ENCODE results near the gene SCRN2.

SCRN2 gene

DNA sequence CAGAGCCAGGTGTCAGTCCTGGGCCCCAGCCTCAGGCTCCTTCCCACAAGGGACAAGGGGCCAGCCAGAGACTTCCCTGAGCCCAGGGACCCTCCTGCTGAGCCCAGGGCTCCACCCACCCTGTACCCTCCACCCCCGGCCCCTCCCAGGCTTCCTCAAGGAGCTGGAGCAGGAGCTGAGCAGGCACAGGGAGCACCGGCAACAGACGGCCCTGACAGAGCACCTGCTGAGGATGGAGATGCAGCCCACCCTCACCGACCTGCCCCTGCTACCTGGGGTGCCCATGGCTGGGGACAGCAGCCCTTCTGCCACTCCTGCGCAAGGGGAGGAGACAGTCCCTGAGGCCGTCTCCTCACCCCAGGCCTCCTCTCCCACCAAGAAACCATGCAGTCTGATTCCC lies 4.5 kb downstream of the SCRN2 start:
- TF ChIP-seq, protein P1, sequence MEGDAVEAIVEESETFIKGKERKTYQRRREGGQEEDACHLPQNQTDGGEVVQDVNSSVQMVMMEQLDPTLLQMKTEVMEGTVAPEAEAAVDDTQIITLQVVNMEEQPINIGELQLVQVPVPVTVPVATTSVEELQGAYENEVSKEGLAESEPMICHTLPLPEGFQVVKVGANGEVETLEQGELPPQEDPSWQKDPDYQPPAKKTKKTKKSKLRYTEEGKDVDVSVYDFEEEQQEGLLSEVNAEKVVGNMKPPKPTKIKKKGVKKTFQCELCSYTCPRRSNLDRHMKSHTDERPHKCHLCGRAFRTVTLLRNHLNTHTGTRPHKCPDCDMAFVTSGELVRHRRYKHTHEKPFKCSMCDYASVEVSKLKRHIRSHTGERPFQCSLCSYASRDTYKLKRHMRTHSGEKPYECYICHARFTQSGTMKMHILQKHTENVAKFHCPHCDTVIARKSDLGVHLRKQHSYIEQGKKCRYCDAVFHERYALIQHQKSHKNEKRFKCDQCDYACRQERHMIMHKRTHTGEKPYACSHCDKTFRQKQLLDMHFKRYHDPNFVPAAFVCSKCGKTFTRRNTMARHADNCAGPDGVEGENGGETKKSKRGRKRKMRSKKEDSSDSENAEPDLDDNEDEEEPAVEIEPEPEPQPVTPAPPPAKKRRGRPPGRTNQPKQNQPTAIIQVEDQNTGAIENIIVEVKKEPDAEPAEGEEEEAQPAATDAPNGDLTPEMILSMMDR (IDR thresholded peaks at IDR 0.05), result no peak
- Histone ChIP-seq H3K4me3 (ENCODE audit: low read depth in 1 of 2, low read length in 1 of 2) (no peak overlapping the region), H3K27me3 (no peaks in the 10 kb centered on the region), H3K9me3 (no peaks in the 10 kb centered on the region), H3K4me1 (ENCODE audit: control insufficient read depth in 1 of 2, insufficient read depth in 1 of 2, low read depth in 1 of 2, low read length in 1 of 2) (peaks cover 20 to 25% of the 10 kb centered on the region in 2 experiments), H3K36me3 (peaks cover 29% of the 10 kb centered on the region), H3K27ac (no peak overlapping the region)

DNA sequence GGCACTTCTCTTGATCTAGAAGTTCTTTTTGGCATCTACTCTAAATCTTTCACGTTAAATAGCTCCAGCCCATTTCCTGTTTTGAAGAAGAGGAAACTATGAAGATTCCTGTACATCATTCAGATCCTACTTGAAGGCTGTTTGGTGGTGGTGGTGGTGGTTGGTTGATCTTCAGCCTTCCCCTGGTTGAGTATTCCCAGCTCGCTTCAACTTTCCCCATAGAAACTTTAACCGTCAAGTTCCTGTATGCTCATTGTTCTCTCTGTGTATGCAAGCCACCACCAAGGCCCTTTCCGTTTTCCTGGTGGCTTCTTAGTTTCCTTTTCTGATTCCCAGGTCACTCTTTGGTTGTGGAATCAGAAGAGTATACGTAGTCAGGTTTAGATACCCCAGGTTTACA lies 6.3 kb downstream of the SCRN2 start:
- H3K4me3 ChIP-seq (ENCODE audit: low read depth in 1 of 2, low read length in 1 of 2), result no peak overlapping the region
- H3K9me3 ChIP-seq, result no peaks in the 10 kb centered on the region
- TF ChIP-seq, protein P1 (IDR thresholded peaks at IDR 0.05), result no peak
- H3K36me3 ChIP-seq, result peaks cover 29% of the 10 kb centered on the region
- H3K4me1 ChIP-seq (ENCODE audit: control insufficient read depth in 1 of 2, insufficient read depth in 1 of 2, low read depth in 1 of 2, low read length in 1 of 2), result peaks cover 21 to 22% of the 10 kb centered on the region in 2 experiments
- H3K27ac ChIP-seq, result no peak overlapping the region
- no peaks in the 10 kb centered on the region for H3K27me3 ChIP-seq

DNA sequence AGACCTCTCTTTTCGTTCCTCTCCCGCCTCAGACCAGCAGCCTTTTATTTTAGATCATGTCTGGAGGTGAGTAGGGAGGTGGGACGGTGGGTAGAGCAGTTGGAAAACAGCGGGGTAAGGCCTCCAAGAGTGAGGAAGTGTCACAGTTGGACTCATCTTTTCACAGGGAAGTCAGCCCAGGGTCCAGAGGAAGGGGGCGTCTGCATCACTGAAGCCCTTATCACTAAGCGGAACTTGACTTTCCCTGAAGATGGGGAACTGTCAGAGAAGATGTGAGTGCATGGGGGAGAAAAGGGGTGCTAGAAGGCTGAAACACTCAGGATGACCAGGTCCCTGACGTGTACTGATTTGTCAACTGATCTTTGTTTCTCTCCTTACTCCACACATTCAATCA lies 9.1 kb downstream of the SCRN2 start:
- TF ChIP-seq, protein P1 (IDR thresholded peaks at IDR 0.05), result no peak
- Histone ChIP-seq H3K27ac (peak overlapping the region; percentile 89), H3K36me3 (peaks cover 24% of the 10 kb centered on the region), H3K9me3 (no peaks in the 10 kb centered on the region), H3K27me3 (no peaks in the 10 kb centered on the region), H3K4me1 (ENCODE audit: control insufficient read depth in 1 of 2, insufficient read depth in 1 of 2, low read depth in 1 of 2, low read length in 1 of 2) (peaks cover 21 to 22% of the 10 kb centered on the region in 2 experiments), H3K4me3 (ENCODE audit: low read depth in 1 of 2, low read length in 1 of 2) (peak overlapping the region; percentile 74 to 91)

DNA sequence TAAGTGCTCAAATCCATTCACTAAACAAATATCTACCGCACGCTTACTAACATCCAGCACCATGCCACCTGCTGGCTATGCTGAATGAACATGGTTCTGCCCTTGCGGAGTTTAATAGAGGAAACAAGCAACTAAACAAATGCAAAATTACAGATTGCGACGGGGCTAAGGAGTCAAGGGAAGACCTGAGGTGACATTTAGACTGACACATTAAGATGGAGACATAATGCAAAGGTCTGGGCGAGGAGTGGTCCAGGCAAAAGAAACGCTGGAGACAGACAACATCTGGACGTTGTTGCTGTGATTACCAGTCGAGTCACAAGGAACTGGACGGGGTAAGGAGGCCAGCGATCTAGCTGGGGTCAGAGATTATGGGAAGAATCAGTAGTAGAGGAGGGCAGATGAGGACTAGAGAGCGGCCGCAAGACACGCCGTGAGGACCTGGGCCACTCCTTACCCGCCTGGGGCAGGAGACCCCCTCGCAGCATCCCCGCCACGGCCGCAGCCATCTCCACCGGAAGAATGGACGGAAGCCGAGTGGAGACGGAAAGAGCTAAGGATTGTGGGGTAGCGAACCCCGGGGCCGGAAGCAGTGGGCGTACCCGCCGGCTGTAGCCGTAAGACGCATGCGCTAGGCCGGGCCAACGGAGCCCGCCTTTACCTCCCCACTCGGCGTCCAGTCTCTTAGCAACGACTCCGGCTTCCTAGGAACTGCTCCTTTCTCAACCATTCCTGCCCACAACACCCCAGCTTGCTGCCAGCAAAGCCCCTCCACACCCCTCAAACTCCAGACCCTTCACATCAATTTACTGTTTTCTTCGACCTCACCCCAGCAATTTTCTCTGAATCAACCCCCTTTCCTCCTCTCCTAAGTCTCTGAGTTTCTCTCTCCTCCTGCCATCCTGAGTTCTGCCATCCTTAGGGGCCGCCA lies 9.8 kb downstream of the SCRN2 start, which contains the start of the genes LRRC46 and MRPL10:
TSS of gene LRRC46 (plus strand) at position 668 of the 931 bp plus-strand sequence. CDS start 320 bp downstream, outside the sequence.
TSS of gene MRPL10 (minus strand) at position 539 of the 931 bp plus-strand sequence. CDS start at position 509, 30 bp downstream.
- Histone ChIP-seq H3K36me3 (peaks cover 26% of the 10 kb centered on the region), H3K27ac (peak within 1 kb of the TSS; percentile 89), H3K4me1 (ENCODE audit: control insufficient read depth in 1 of 2, insufficient read depth in 1 of 2, low read depth in 1 of 2, low read length in 1 of 2) (peaks cover 21 to 22% of the 10 kb centered on the region in 2 experiments), H3K9me3 (no peaks in the 10 kb centered on the region), H3K27me3 (no peaks in the 10 kb centered on the region), H3K4me3 (ENCODE audit: low read depth in 1 of 2, low read length in 1 of 2) (peak within 1 kb of the TSS; percentile 74 to 91)
- TF ChIP-seq, protein P1 (IDR thresholded peaks at IDR 0.05), result no peak

DNA sequence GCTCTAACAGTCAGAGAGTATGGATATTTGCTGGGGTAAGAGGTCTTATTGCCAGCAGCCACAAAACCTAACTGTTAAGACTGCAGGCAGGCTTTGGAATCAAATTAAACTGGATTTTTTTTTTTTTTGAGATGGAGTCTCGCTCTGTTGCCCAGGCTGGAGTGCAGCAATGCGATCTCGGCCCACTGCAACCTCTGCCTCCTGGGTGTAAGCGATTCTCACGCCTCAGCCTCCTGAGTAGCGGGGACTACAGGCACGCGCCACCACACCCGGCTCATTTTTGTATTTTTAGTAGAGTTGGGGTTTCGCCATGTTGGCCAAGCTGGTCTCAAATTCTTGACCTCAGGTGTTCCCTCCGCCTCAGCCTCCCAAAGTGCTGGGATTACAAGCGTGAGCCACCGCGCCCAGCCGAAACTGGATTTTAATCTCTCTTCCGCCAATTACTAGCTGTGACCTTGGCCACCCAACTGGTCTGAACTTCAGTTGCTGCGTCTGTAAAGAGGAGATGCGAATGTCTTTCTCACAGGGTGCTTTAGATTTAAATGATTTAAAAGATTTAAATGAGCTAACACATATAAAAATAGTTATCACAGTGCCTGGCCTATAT lies 10.6 kb downstream of the SCRN2 start:
- H3K4me1 ChIP-seq (ENCODE audit: control insufficient read depth in 1 of 2, insufficient read depth in 1 of 2, low read depth in 1 of 2, low read length in 1 of 2), result peaks cover 21 to 22% of the 10 kb centered on the region in 2 experiments
- H3K27ac ChIP-seq, result peak overlapping the region; percentile 89
- H3K27me3 ChIP-seq, result no peaks in the 10 kb centered on the region
- TF ChIP-seq, protein P1 (IDR thresholded peaks at IDR 0.05), result no peak
- no peaks in the 10 kb centered on the region for H3K9me3 ChIP-seq
- H3K36me3 ChIP-seq, result peaks cover 29% of the 10 kb centered on the region
- H3K4me3 ChIP-seq (ENCODE audit: low read depth in 1 of 2, low read length in 1 of 2), result peak overlapping the region; percentile 74 to 91
